Hematopoietic multipotent progenitor cell treated with erythropoietin and hydrocortisone succinate and interleukin-3 and kit ligand, for 15 days (in vitro differentiated cells): Measurements from ENCODE around the gene SLC1A2.

Experiments used
- DNase-seq: peaks from one replicate; pipeline ENCODE4 v3.0.0-alpha.2; 2015; ENCODE audit warnings: low spot score

The SLC1A2 gene

GRCh38 chr11:35348898-35349687, 70.3 kb downstream of the SLC1A2 start:
- DNase-seq, result no peak

GRCh38 chr11:35347921-35348331, 71.4 kb downstream of the SLC1A2 start:
- DNase-seq, result no peak

- DNase-seq, result no peak
These were observed 72.0 kb downstream of the SLC1A2 start for GRCh38 chr11:35347173-35347878.

- DNase-seq, result no peak
These were observed 72.7 kb downstream of the SLC1A2 start for GRCh38 chr11:35346472-35347156.

- DNase-seq, result no peak
These were observed 74.4 kb downstream of the SLC1A2 start for GRCh38 chr11:35344681-35345574.

- no peak for DNase-seq
These were observed 76.2 kb downstream of the SLC1A2 start for GRCh38 chr11:35343033-35343598.

- DNase-seq, result no peak
These were observed 78.6 kb downstream of the SLC1A2 start for GRCh38 chr11:35340715-35341114.

GRCh38 chr11:35340071-35340470, 79.3 kb downstream of the SLC1A2 start:
- no peak for DNase-seq

GRCh38 chr11:35338921-35339320, 80.4 kb downstream of the SLC1A2 start:
- no peak for DNase-seq

GRCh38 chr11:35337914-35338305, 81.4 kb downstream of the SLC1A2 start:
- DNase-seq, result no peak

GRCh38 chr11:35337136-35337913, 82.0 kb downstream of the SLC1A2 start:
- no peak for DNase-seq

GRCh38 chr11:35336726-35337125, 82.6 kb downstream of the SLC1A2 start:
- no peak for DNase-seq

GRCh38 chr11:35335226-35335625, 84.1 kb downstream of the SLC1A2 start:
- no peak for DNase-seq

- DNase-seq, result no peak
These were observed 84.8 kb downstream of the SLC1A2 start for GRCh38 chr11:35334385-35335090.

- DNase-seq, result no peak
These were observed 86.8 kb downstream of the SLC1A2 start for GRCh38 chr11:35332524-35332923.

- no peak for DNase-seq
These were observed 88.4 kb downstream of the SLC1A2 start for GRCh38 chr11:35330931-35331330.

- no peak for DNase-seq
These were observed 89.0 kb downstream of the SLC1A2 start for GRCh38 chr11:35330156-35330889.

GRCh38 chr11:35327829-35328228, 91.5 kb downstream of the SLC1A2 start:
- no peak for DNase-seq

GRCh38 chr11:35326266-35326879, 93.0 kb downstream of the SLC1A2 start:
- DNase-seq, result no peak
